ENCODE results near the gene KCNK6. TPM values are rescaled to one million over a fixed set of nuclear protein-coding genes. Genes with fewer than 3 reads are reported as not detected.

Gene KCNK6
- total RNA-seq, 1 donor from 2014 or later = 2.7 TPM

GRCh38 chr19:38376576-38376975 lies 56.9 kb downstream of the KCNK6 start:
- no peak for DNase-seq
- H3K27ac Mint-ChIP-seq (ENCODE audit: unreplicated experiment) = no peak overlapping the region
- H3K4me1 Mint-ChIP-seq (ENCODE audit: low read depth, unreplicated experiment) = peaks cover 9% of the 10 kb centered on the region
- H3K27me3 Mint-ChIP-seq (ENCODE audit: unreplicated experiment) = peaks cover 6% of the 10 kb centered on the region
- peak overlapping the region; percentile 97 for H3K4me3 Mint-ChIP-seq (ENCODE audit: unreplicated experiment)
- H3K9me3 Mint-ChIP-seq (ENCODE audit: unreplicated experiment) = peaks cover 11% of the 10 kb centered on the region
- TF ChIP-seq CTCF (IDR thresholded peaks at IDR 0.05; ENCODE audit: partially characterized antibody, unreplicated experiment) = no peak
- no peaks in the 10 kb centered on the region for H3K36me3 Mint-ChIP-seq (ENCODE audit: unreplicated experiment)

GRCh38 chr19:38377052-38377451 lies 57.4 kb downstream of the KCNK6 start:
- H3K36me3 Mint-ChIP-seq (ENCODE audit: unreplicated experiment) = no peaks in the 10 kb centered on the region
- H3K4me1 Mint-ChIP-seq (ENCODE audit: low read depth, unreplicated experiment) = peaks cover 9% of the 10 kb centered on the region
- no peak for DNase-seq
- TF ChIP-seq CTCF (IDR thresholded peaks at IDR 0.05; ENCODE audit: partially characterized antibody, unreplicated experiment) = no peak
- H3K27me3 Mint-ChIP-seq (ENCODE audit: unreplicated experiment) = peaks cover 6% of the 10 kb centered on the region
- no peak overlapping the region for H3K27ac Mint-ChIP-seq (ENCODE audit: unreplicated experiment)
- peak overlapping the region; percentile 97 for H3K4me3 Mint-ChIP-seq (ENCODE audit: unreplicated experiment)
- H3K9me3 Mint-ChIP-seq (ENCODE audit: unreplicated experiment) = peaks cover 11% of the 10 kb centered on the region

- DNase-seq = no peak
- Mint-ChIP-seq H3K9me3 (ENCODE audit: unreplicated experiment) (peaks cover 11% of the 10 kb centered on the region), H3K4me3 (ENCODE audit: unreplicated experiment) (no peak overlapping the region), H3K27me3 (ENCODE audit: unreplicated experiment) (peaks cover 3% of the 10 kb centered on the region), H3K4me1 (ENCODE audit: low read depth, unreplicated experiment) (peaks cover 9% of the 10 kb centered on the region), H3K27ac (ENCODE audit: unreplicated experiment) (no peak overlapping the region), H3K36me3 (ENCODE audit: unreplicated experiment) (no peaks in the 10 kb centered on the region)
- no peak for TF ChIP-seq CTCF (IDR thresholded peaks at IDR 0.05; ENCODE audit: partially characterized antibody, unreplicated experiment)
Observed at GRCh38 chr19:38378866-38379265, 59.2 kb downstream of the KCNK6 start.

GRCh38 chr19:38381138-38381537 lies 61.5 kb downstream of the KCNK6 start:
- H3K9me3 Mint-ChIP-seq (ENCODE audit: unreplicated experiment) = no peaks in the 10 kb centered on the region

More at GRCh38 chr19:38381138-38381537, 61.5 kb downstream of the KCNK6 start:
- no peak overlapping the region for H3K27ac Mint-ChIP-seq (ENCODE audit: unreplicated experiment)
- DNase-seq = no peak
- H3K4me3 Mint-ChIP-seq (ENCODE audit: unreplicated experiment) = no peak overlapping the region
- H3K27me3 Mint-ChIP-seq (ENCODE audit: unreplicated experiment) = peaks cover 3% of the 10 kb centered on the region
- peaks cover under 1% of the 10 kb centered on the region for H3K4me1 Mint-ChIP-seq (ENCODE audit: low read depth, unreplicated experiment)
- no peak for TF ChIP-seq CTCF (IDR thresholded peaks at IDR 0.05; ENCODE audit: partially characterized antibody, unreplicated experiment)
- no peaks in the 10 kb centered on the region for H3K36me3 Mint-ChIP-seq (ENCODE audit: unreplicated experiment)

Other genes starting within 250 kb of the KCNK6 start
- 33.8 TPM for gene DPF1, start 95.6 kb upstream of the KCNK6 start, total RNA-seq (ENCODE audit: unreplicated experiment)
- 327 TPM for gene PPP1R14A, start 63.5 kb upstream of the KCNK6 start, total RNA-seq (ENCODE audit: unreplicated experiment)
- 78.9 TPM for gene SPINT2, start 55.3 kb upstream of the KCNK6 start, total RNA-seq (ENCODE audit: unreplicated experiment)
- 1.1 TPM for gene C19orf33, start 15.6 kb upstream of the KCNK6 start, total RNA-seq (ENCODE audit: unreplicated experiment)
- 101 TPM for gene YIF1B, start 3.9 kb upstream of the KCNK6 start, total RNA-seq (ENCODE audit: unreplicated experiment)
- gene CATSPERG, start 16.0 kb downstream of the KCNK6 start, total RNA-seq (ENCODE audit: unreplicated experiment) = 39.0 TPM
- gene PSMD8, start 54.7 kb downstream of the KCNK6 start, total RNA-seq (ENCODE audit: unreplicated experiment) = 156 TPM
- gene GGN, start 68.2 kb downstream of the KCNK6 start, total RNA-seq (ENCODE audit: unreplicated experiment) = 2.0 TPM
- 8.7 TPM for gene SPRED3, start 68.9 kb downstream of the KCNK6 start, total RNA-seq (ENCODE audit: unreplicated experiment)
- 5.8 TPM for gene FAM98C, start 83.2 kb downstream of the KCNK6 start, total RNA-seq (ENCODE audit: unreplicated experiment)
- gene RASGRP4, start 106.4 kb downstream of the KCNK6 start, total RNA-seq (ENCODE audit: unreplicated experiment) = not detected
- 117 TPM for gene RYR1, start 113.8 kb downstream of the KCNK6 start, total RNA-seq (ENCODE audit: unreplicated experiment)